ENCODE data around the gene NTN1. TPM values are rescaled to one million over a fixed set of nuclear protein-coding genes. Genes with fewer than 3 reads are reported as not detected.

NTN1 gene
- total RNA-seq, 1 experiment from 2014 or later: 1.2 TPM

DNA sequence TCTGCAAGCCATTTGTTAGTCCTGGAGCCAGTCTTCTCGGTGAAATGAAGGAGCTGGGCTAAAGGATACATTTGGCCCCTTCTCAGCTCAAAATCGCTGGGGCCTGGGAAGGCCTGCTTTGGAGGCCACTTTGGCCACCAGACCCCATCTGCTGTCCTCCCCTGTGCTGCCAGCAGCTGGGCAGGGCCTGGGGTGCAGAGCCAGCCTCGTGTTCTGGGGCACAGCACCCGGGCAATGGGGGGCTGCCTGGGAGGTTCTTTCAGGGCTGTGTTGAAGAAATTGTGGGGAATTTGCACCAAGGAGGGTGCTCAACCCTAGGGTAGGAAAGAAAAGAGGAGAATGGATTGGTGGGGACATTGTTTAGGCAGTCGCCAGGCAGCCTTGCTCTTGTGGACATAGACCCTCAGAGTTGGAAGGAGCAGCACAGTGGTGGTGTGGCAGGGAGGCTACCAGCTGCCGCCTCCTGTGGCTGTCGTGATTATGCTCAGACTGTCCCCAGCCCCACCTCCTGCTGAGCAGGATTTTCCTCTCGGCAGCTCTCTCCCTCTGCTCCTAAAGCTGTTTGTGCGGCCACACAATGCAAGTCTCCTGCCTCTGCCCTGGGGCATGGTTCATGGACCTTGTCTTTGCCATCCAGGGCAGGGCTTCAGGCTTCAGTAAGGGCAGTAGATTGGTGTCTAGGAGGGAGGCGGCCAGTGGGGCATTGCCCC, 174.8 kb downstream of the NTN1 start:
- Histone ChIP-seq H3K27me3 (ENCODE audit: insufficient read depth, low read length) (no peaks in the 10 kb centered on the region), H2BK5ac (ENCODE audit: insufficient read length, low read length) (no peak overlapping the region), H3K4me2 (ENCODE audit: insufficient read depth, insufficient read length, low read length) (no peak overlapping the region), H3T11ph (ENCODE audit: low read length) (no peak overlapping the region), H3K56ac (ENCODE audit: insufficient read length, low read depth, low read length) (no peak overlapping the region), H3K27ac (ENCODE audit: insufficient read length, low read depth, low read length) (no peak overlapping the region), H2BK15ac (ENCODE audit: low read depth, low read length) (no peak overlapping the region), H3K4me1 (ENCODE audit: insufficient read depth, low read length) (no peaks in the 10 kb centered on the region; the same call in 1 of the 2 replicates), H2BK120ac (ENCODE audit: low read depth, low read length, poor library complexity, severe bottlenecking) (no peak overlapping the region), H4K8ac (replicated peaks; ENCODE audit: insufficient read length, low read depth, low read length) (no peak overlapping the region), H3K4ac (ENCODE audit: low read depth, low read length) (no peak overlapping the region), H3K9ac (ENCODE audit: extremely low read depth, insufficient read length, low read length) (no peak overlapping the region), H3K14ac (ENCODE audit: insufficient read depth, low read length) (no peak overlapping the region), H4K20me1 (ENCODE audit: control insufficient read depth, insufficient read depth, insufficient read length) (no peaks in the 10 kb centered on the region), H2AFZ (ENCODE audit: low read length) (no peak overlapping the region), H3K79me2 (ENCODE audit: insufficient read depth, low read length) (no peaks in the 10 kb centered on the region), H3K9me3 (ENCODE audit: control insufficient read depth, low read depth, low read length) (no peaks in the 10 kb centered on the region), H4K5ac (ENCODE audit: insufficient read length, low read depth, low read length) (no peak overlapping the region), H3K23me2 (ENCODE audit: insufficient read length, low read depth, low read length, poor library complexity, severe bottlenecking) (no peaks in the 10 kb centered on the region), H3K23ac (ENCODE audit: insufficient read length, low read depth, low read length) (no peak overlapping the region), H2BK20ac (ENCODE audit: low read depth, low read length, poor library complexity, severe bottlenecking) (no peak overlapping the region), H3K18ac (ENCODE audit: insufficient read length, low read depth, low read length) (no peak overlapping the region), H2BK12ac (ENCODE audit: insufficient read length, low read depth, low read length) (no peak overlapping the region), H2AK5ac (ENCODE audit: insufficient read length, low read length) (no peak overlapping the region), H4K91ac (ENCODE audit: insufficient read length, low read depth, low read length) (no peak overlapping the region), H3K79me1 (ENCODE audit: insufficient read depth, low read depth, low read length, poor library complexity, severe bottlenecking) (no peaks in the 10 kb centered on the region)
- no peaks in the 10 kb centered on the region; the same call in 1 of the 2 replicates for H3K27me3 Mint-ChIP-seq (ENCODE audit: low read depth)
- no peaks in the 10 kb centered on the region; a peak in 1 of 5 replicates for H3K9me3 Mint-ChIP-seq
- TF ChIP-seq CTCF (conservative IDR thresholded peaks at IDR 0.05): no peak
- no CpG with 5 or more reads among the region's 10 CpGs for whole genome bisulfite sequencing (ENCODE audit: extremely low coverage, insufficient read length, low lambda C conversion rate)
- DNase-seq: peak; percentile 84
- H3K36me3 Mint-ChIP-seq (ENCODE audit: insufficient read depth in 1 of 3, low read depth in 3 of 3): peaks cover 0 to 5% (median 2%) of the 10 kb centered on the region in 3 experiments; a peak in 2 of 7 replicates
- H3K4me1 Mint-ChIP-seq: peaks cover 33 to 36% of the 10 kb centered on the region in 2 experiments
- H3K4me3 Mint-ChIP-seq: no peak overlapping the region
- peak overlapping the region in 1 of 3 experiments; percentile 84; a peak in 2 of 7 replicates for H3K27ac Mint-ChIP-seq
